ENCODE data around the gene TFAP2E.

DNA sequence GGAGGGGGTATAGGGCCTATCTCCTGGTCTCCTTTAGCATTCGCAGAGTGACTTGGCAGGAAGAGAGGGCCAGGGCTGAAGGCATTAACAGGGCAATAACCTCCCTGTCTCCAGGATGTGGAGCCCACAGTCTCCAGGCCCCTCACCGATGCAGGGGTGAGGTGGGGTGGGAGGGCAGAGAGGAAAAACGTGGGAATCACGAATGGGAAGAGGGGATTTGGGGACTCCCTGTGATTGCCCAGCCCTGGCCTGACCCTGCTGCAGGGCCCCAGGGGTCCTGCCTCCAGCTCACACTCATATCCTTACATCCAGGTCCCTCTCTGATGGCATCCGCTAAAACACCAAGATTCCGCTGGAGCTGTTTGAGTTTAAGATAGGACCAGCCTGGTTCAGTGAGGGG, 14.6 kb downstream of the TFAP2E start:
- no peak for TF ChIP-seq FOXA1 (IDR thresholded peaks at IDR 0.05)
- TF ChIP-seq, protein P1, sequence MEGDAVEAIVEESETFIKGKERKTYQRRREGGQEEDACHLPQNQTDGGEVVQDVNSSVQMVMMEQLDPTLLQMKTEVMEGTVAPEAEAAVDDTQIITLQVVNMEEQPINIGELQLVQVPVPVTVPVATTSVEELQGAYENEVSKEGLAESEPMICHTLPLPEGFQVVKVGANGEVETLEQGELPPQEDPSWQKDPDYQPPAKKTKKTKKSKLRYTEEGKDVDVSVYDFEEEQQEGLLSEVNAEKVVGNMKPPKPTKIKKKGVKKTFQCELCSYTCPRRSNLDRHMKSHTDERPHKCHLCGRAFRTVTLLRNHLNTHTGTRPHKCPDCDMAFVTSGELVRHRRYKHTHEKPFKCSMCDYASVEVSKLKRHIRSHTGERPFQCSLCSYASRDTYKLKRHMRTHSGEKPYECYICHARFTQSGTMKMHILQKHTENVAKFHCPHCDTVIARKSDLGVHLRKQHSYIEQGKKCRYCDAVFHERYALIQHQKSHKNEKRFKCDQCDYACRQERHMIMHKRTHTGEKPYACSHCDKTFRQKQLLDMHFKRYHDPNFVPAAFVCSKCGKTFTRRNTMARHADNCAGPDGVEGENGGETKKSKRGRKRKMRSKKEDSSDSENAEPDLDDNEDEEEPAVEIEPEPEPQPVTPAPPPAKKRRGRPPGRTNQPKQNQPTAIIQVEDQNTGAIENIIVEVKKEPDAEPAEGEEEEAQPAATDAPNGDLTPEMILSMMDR (IDR thresholded peaks at IDR 0.05; ENCODE audit: low read depth, low read length, missing input control): no peak
- no peak for TF ChIP-seq YY1 (IDR thresholded peaks at IDR 0.05)
